MM.1S (cell line): ENCODE measurements around the gene TTC7B.

Source experiments
- EZH2 ChIP-seq: fragments of 300-600 bp; sonication (generic); optimal IDR thresholded peaks from 2 replicates; pipeline ENCODE3; 2017; ENCODE audit warnings: low read depth, mild to moderate bottlenecking, antibody characterized with exemption, low read length, mixed read lengths
- EZH2phosphoT487 ChIP-seq: fragments of 300-600 bp; sonication (generic); IDR thresholded peaks from 2 replicates; pipeline ENCODE4 v1.6.1; 2018; ENCODE audit warnings: antibody characterized with exemption, low read length
- TF ChIP-seq, protein P1 (sequence below): fragments of 300-600 bp; sonication (generic); IDR thresholded peaks from 2 replicates; pipeline ENCODE4 v1.5.1; 2016; ENCODE audit warnings: antibody characterized with exemption, low read length, mixed read lengths

DNA sequence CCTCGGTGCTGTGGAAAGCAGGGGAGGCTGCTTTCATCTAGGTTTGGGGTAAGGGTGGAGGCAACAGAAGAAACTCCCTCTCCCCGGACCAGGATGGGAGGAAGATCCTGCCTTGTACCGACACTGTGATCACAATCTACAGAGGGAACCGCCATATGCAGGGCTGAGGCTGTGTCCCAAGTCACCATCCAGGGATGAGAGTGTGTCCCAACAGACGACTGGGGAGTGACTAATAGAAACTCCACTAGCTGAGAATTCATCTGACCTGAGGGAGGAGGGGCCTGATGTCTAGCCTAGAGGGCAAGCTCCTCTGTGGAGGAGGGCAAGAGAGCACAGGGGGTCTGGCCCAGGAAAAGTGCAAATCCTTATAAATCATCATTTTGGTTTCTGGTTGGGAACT lies 247.0 kb downstream of the TTC7B start:
- TF ChIP-seq, protein P1, sequence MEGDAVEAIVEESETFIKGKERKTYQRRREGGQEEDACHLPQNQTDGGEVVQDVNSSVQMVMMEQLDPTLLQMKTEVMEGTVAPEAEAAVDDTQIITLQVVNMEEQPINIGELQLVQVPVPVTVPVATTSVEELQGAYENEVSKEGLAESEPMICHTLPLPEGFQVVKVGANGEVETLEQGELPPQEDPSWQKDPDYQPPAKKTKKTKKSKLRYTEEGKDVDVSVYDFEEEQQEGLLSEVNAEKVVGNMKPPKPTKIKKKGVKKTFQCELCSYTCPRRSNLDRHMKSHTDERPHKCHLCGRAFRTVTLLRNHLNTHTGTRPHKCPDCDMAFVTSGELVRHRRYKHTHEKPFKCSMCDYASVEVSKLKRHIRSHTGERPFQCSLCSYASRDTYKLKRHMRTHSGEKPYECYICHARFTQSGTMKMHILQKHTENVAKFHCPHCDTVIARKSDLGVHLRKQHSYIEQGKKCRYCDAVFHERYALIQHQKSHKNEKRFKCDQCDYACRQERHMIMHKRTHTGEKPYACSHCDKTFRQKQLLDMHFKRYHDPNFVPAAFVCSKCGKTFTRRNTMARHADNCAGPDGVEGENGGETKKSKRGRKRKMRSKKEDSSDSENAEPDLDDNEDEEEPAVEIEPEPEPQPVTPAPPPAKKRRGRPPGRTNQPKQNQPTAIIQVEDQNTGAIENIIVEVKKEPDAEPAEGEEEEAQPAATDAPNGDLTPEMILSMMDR = no peak
- no peak for TF ChIP-seq EZH2
- no peak for TF ChIP-seq EZH2phosphoT487
